Keratinocyte (primary cell): ENCODE results near the gene DNMBP. TPM values are rescaled to one million over a fixed set of nuclear protein-coding genes. Genes with fewer than 3 reads are reported as not detected.

Experiments
- DNase-seq: peaks from one replicate; pipeline ENCODE4 v3.0.0-alpha.2; 2011; ENCODE audit warnings: low read depth, missing footprints, low spot score
- FAIRE-seq: peaks from 2 replicates; lab custom pipeline; 2011; peaks lifted over from hg19 to GRCh38; lab: Jason Lieb, UNC
- H2AFZ ChIP-seq: 2 replicates; pipeline ENCODE4 v1.6.0; 2012; ENCODE audit warnings: low read length, control low read depth, inconsistent platforms; ENCODE audit not compliant: control insufficient read depth
- H3K27ac ChIP-seq: 2 replicates; pipeline ENCODE4 v1.5.1; 2011; ENCODE audit warnings: low read length; ENCODE audit not compliant: control insufficient read depth, insufficient read depth
- H3K27me3 ChIP-seq: 3 replicates; pipeline ENCODE4 v1.6.0; 2011; ENCODE audit warnings: low read length; ENCODE audit not compliant: control insufficient read depth, insufficient read depth; ENCODE audit errors: extremely low read depth
- H3K36me3 ChIP-seq, 2 experiments: 2 replicates in 1 of 2; 3 replicates in 1 of 2; pipeline ENCODE4 v1.5.1; 2011; ENCODE audit warnings: low read length in 2 of 2, mild to moderate bottlenecking in 1 of 2; ENCODE audit not compliant: control insufficient read depth in 2 of 2, insufficient read depth in 2 of 2; ENCODE audit errors: extremely low read depth in 1 of 2
- H3K4me1 ChIP-seq: 3 replicates; pipeline ENCODE4 v1.5.1; 2011; ENCODE audit warnings: low read length; ENCODE audit not compliant: control insufficient read depth, insufficient read depth; ENCODE audit errors: extremely low read depth
- H3K4me2 ChIP-seq: 3 replicates; pipeline ENCODE4 v1.6.0; 2011; ENCODE audit warnings: low read depth, low read length; ENCODE audit not compliant: control insufficient read depth, insufficient read depth; ENCODE audit errors: extremely low read depth
- H3K4me3 ChIP-seq, 3 experiments: fragments of 200-600 bp in 1 of 3; sonication (generic) in 1 of 3; 2 replicates in 2 of 3; 3 replicates in 1 of 3; pipeline ENCODE4 v1.5.1; 2011 to 2016; ENCODE audit warnings: low read length in 3 of 3, mild to moderate bottlenecking in 3 of 3, control low read depth in 2 of 3, inconsistent platforms in 1 of 3, low read depth in 1 of 3, mixed read lengths in 1 of 3, mixed run types in 1 of 3, moderate library complexity in 1 of 3; ENCODE audit not compliant: control insufficient read depth in 2 of 3, insufficient read depth in 2 of 3; ENCODE audit errors: extremely low read depth in 1 of 3
- H3K79me2 ChIP-seq: 2 replicates; pipeline ENCODE4 v1.6.0; 2012; ENCODE audit warnings: low read length; ENCODE audit not compliant: control insufficient read depth, insufficient read depth
- H3K9ac ChIP-seq: 3 replicates; pipeline ENCODE4 v1.6.0; 2011; ENCODE audit warnings: low read length; ENCODE audit not compliant: control insufficient read depth, insufficient read depth; ENCODE audit errors: extremely low read depth
- H3K9me1 ChIP-seq: 3 replicates; pipeline ENCODE4 v1.6.0; 2011; ENCODE audit warnings: low read length; ENCODE audit not compliant: control insufficient read depth, insufficient read depth; ENCODE audit errors: extremely low read depth
- H3K9me3 ChIP-seq: 2 replicates; pipeline ENCODE4 v1.5.1; 2012; ENCODE audit warnings: low read depth, low read length; ENCODE audit not compliant: control insufficient read depth
- H4K20me1 ChIP-seq: 3 replicates; pipeline ENCODE4 v1.6.0; 2011; ENCODE audit warnings: low read length; ENCODE audit not compliant: control insufficient read depth, insufficient read depth; ENCODE audit errors: extremely low read depth
- EZH2 ChIP-seq: IDR thresholded peaks from one replicate; pipeline ENCODE4 v1.6.1; 2012; ENCODE audit warnings: inconsistent platforms, mild to moderate bottlenecking, low read length, moderate library complexity
- dilution Hi-C: fragments of 300-500 bp; cut with MboI; formaldehyde crosslinking; loops from one replicate; pipeline ENCODE4 v1.7.0; 2020; ENCODE audit warnings: low sequenced_read_pairs; ENCODE audit not compliant: extremely low pct_ligation_motif_present
- polyA plus RNA-seq, 5 experiments: library from polyadenylated mRNA; depleted of rRNA in 3 of 5; stranded (reverse) in 3 of 5; stranded (forward) in 1 of 5; unstranded in 1 of 5; fragments of >200 nt; gene quantifications; 1 replicate in 1 of 5; 2 replicates in 3 of 5; 3 replicates in 1 of 5; pipeline versions ENCODE4 v1.2.1 to v1.2.3, GENCODE V29; 2011 to 2012; ENCODE audit warnings: missing spikeins in 2 of 5, low read depth in 1 of 5, low replicate concordance in 1 of 5
- TF ChIP-seq, protein P1 (sequence below), 3 experiments: IDR thresholded peaks in 1 of 3; conservative IDR thresholded peaks in 1 of 3; optimal IDR thresholded peaks in 1 of 3; 2 replicates in 2 of 3; 3 replicates in 1 of 3; pipeline versions ENCODE3 to v1.5.1; 2011; ENCODE audit warnings: low read length in 3 of 3, mild to moderate bottlenecking in 3 of 3, moderate library complexity in 2 of 3, control low read depth in 1 of 3, inconsistent platforms in 1 of 3; ENCODE audit not compliant: insufficient read depth in 2 of 3; ENCODE audit errors: extremely low read depth in 1 of 3

DNMBP gene
- polyA plus RNA-seq, 1 donor (not counting 4 experiments of a cell fraction or from before 2014, with no cell fraction given) = 15.8 TPM

DNA sequence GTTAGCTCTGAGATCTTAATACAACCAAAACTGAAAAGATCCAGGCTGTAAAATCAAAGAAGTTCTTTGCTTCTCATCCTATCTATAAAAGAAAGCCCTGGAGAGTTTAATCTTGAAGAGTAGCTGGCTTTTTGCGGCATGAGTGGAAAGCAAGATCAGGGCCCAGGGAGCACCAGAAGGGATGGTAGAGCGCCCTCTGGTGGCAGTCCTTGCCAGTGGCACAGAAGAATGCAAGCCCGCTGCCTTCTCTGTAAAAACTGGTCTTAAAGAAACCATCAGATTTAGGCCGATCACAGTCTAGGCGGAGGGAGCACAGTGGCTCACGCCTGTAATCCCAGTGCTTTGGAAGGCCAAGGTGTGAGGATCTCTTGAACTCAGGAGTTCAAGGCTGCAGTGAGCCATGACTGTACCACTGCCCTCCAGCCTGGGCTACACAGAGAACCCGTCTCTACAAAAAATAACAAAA, 36.3 kb upstream of the DNMBP start:
- peak; percentile 82 for FAIRE-seq
- Histone ChIP-seq H2AFZ (peak overlapping the region; percentile 75), H3K27me3 (no peaks in the 10 kb centered on the region), H3K4me1 (peaks cover 25% of the 10 kb centered on the region), H3K4me3 (no peak overlapping the region), H3K79me2 (no peaks in the 10 kb centered on the region), H3K36me3 (no peaks in the 10 kb centered on the region), H3K4me2 (peak overlapping the region; percentile 40), H3K9me1 (no peaks in the 10 kb centered on the region), H3K27ac (peak overlapping the region; percentile 13), H4K20me1 (no peaks in the 10 kb centered on the region), H3K9ac (no peak overlapping the region), H3K9me3 (no peaks in the 10 kb centered on the region)
- TF ChIP-seq, protein P1, sequence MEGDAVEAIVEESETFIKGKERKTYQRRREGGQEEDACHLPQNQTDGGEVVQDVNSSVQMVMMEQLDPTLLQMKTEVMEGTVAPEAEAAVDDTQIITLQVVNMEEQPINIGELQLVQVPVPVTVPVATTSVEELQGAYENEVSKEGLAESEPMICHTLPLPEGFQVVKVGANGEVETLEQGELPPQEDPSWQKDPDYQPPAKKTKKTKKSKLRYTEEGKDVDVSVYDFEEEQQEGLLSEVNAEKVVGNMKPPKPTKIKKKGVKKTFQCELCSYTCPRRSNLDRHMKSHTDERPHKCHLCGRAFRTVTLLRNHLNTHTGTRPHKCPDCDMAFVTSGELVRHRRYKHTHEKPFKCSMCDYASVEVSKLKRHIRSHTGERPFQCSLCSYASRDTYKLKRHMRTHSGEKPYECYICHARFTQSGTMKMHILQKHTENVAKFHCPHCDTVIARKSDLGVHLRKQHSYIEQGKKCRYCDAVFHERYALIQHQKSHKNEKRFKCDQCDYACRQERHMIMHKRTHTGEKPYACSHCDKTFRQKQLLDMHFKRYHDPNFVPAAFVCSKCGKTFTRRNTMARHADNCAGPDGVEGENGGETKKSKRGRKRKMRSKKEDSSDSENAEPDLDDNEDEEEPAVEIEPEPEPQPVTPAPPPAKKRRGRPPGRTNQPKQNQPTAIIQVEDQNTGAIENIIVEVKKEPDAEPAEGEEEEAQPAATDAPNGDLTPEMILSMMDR (optimal IDR thresholded peaks at IDR 0.05 in 1 of 3, IDR thresholded peaks at IDR 0.05 in 1 of 3, conservative IDR thresholded peaks at IDR 0.05 in 1 of 3; ENCODE audit: extremely low read depth in 1 of 3, insufficient read depth in 2 of 3, low read length in 3 of 3) = peak; percentile 91 to 94 (median 93)
- no peak for TF ChIP-seq EZH2
- dilution Hi-C loops = no loop called here
- peak; percentile 41 for DNase-seq

DNA sequence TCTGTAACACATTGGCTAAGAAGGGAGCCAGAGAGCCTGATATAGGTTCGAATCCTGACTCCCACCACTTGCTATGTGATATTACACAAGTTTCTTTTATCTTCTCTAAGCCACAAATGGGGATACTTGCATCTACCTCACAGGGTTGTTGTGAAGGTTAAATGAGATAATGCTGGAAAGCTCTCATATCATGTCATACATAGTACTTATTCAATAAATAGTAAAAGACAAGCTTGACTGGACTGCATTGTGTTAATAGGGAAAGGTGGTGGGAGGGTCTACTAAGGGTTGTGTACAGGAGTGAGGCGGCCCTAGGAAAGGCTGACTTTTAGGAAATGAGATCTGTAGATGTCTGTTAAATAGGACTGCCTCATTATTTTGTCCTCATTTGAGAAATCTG, 35.8 kb upstream of the DNMBP start:
- no peak for FAIRE-seq
- DNase-seq = no peak
- Histone ChIP-seq H3K4me1 (peaks cover 25% of the 10 kb centered on the region), H3K9me1 (no peaks in the 10 kb centered on the region), H3K79me2 (no peaks in the 10 kb centered on the region), H3K9me3 (no peaks in the 10 kb centered on the region), H3K36me3 (no peaks in the 10 kb centered on the region), H3K27me3 (no peaks in the 10 kb centered on the region), H4K20me1 (no peaks in the 10 kb centered on the region), H3K4me3 (no peak overlapping the region), H3K9ac (no peak overlapping the region), H2AFZ (peak overlapping the region; percentile 71), H3K4me2 (peak overlapping the region; percentile 40), H3K27ac (peak overlapping the region; percentile 13)
- dilution Hi-C loops = no loop called here
- no peak for TF ChIP-seq EZH2
- TF ChIP-seq, protein P1 (optimal IDR thresholded peaks at IDR 0.05 in 1 of 3, IDR thresholded peaks at IDR 0.05 in 1 of 3, conservative IDR thresholded peaks at IDR 0.05 in 1 of 3; ENCODE audit: extremely low read depth in 1 of 3, insufficient read depth in 2 of 3, low read length in 3 of 3) = no peak
